ENCODE measurements around the gene VWF. TPM values are rescaled to one million over a fixed set of nuclear protein-coding genes. Genes with fewer than 3 reads are reported as not detected.
"Not testable (repeated sequence)": the region's sequence is repeated elsewhere in the genome, so short reads cannot be mapped to it uniquely, and the experiment has no call there.

Gene VWF
- polyA plus RNA-seq, 5 donors = 100 to 155 (median 105) TPM

- DNase-seq = no peak
Measured at GRCh38 chr12:6038160-6038559, 86.3 kb downstream of the VWF start.

- DNase-seq = no peak
Measured at GRCh38 chr12:6037459-6037858, 87.0 kb downstream of the VWF start.

- DNase-seq = no peak
Measured at GRCh38 chr12:6036509-6036908, 88.0 kb downstream of the VWF start.

GRCh38 chr12:6034596-6034995 lies 89.9 kb downstream of the VWF start:
- DNase-seq = no peak

GRCh38 chr12:6033546-6033945 lies 90.9 kb downstream of the VWF start:
- no peak for DNase-seq

GRCh38 chr12:6032726-6033125 lies 91.7 kb downstream of the VWF start:
- DNase-seq = no peak

GRCh38 chr12:6031001-6031400 lies 93.5 kb downstream of the VWF start:
- DNase-seq = no peak

GRCh38 chr12:6030081-6030480 lies 94.4 kb downstream of the VWF start:
- DNase-seq = no peak

GRCh38 chr12:6029401-6029800 lies 95.1 kb downstream of the VWF start:
- no peak for DNase-seq

GRCh38 chr12:6026998-6027397 lies 97.5 kb downstream of the VWF start:
- no peak for DNase-seq

GRCh38 chr12:6025703-6026298 lies 98.7 kb downstream of the VWF start:
- not testable (repeated sequence) for DNase-seq

- not testable (repeated sequence) for DNase-seq
Measured at GRCh38 chr12:6024066-6024465, 100.4 kb downstream of the VWF start.

- DNase-seq = no peak
Measured at GRCh38 chr12:6020930-6021329, 103.5 kb downstream of the VWF start.

- not testable (repeated sequence) for DNase-seq
Measured at GRCh38 chr12:6020511-6020910, 104.0 kb downstream of the VWF start.

- not testable (repeated sequence) for DNase-seq
Measured at GRCh38 chr12:6019256-6019655, 105.2 kb downstream of the VWF start.

GRCh38 chr12:6018265-6018664 lies 106.2 kb downstream of the VWF start:
- DNase-seq = no peak

GRCh38 chr12:6016756-6017155 lies 107.7 kb downstream of the VWF start:
- no peak for DNase-seq

GRCh38 chr12:6016004-6016403 lies 108.5 kb downstream of the VWF start:
- DNase-seq = not testable (repeated sequence)

- DNase-seq = not testable (repeated sequence)
Measured at GRCh38 chr12:6015271-6015670, 109.2 kb downstream of the VWF start.

- not testable (repeated sequence) for DNase-seq
Measured at GRCh38 chr12:6010631-6011350, 113.7 kb downstream of the VWF start.

- DNase-seq = no peak
Measured at GRCh38 chr12:5997260-5997659, 127.2 kb downstream of the VWF start.

GRCh38 chr12:5996459-5996858 lies 128.0 kb downstream of the VWF start:
- DNase-seq = no peak

- no peak for DNase-seq
Measured at GRCh38 chr12:5989621-5990020, 134.8 kb downstream of the VWF start.

- DNase-seq = peak; percentile 53 to 64
Measured at GRCh38 chr12:5988659-5989116, 135.8 kb downstream of the VWF start.

Data from right lung (tissue), 5 donors.